Measurements from ENCODE around the gene DNMT1. TPM values are rescaled to one million over a fixed set of nuclear protein-coding genes. Genes with fewer than 3 reads are reported as not detected.

The DNMT1 gene
- total RNA-seq, 1 donor, result 56.1 TPM

DNA sequence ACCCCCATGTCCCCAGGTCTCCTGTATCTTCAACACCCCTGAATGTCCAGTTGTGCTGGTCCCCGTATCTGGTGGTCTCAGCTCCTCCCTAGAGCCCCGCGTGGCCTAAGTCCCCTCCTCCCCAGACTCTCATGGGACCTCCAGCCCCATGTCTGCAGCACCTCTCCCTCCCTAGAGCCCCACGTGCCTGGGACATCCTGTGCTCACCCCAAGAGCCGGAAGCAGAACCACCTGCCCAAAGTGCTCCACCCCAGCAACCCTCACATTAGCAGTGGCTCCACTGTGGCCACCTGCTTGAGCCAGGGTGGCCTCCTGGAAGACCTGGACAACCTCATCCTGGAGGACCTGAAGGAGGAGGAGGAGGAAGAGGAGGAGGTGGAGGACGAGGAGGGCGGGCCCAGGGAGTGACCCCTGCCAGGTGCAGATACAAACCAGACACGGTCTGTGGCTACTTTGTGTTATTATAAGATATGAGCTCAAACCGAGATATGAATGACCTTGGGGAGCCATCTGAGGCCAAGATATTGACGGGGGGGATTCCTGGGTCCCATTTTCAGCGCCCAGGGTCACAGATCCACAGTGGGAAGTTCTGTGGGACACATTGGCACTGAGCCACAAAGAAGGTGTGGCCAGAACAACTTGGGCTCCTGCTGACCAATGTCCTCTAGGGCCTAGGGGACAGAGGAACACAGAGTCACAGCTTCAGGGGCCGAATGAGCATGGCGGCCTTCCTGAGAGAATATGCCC is 102.7 kb downstream of the DNMT1 start:
- no peak overlapping the region for H3K4me3 ChIP-seq (ENCODE audit: low read depth, low read length)
- TF ChIP-seq, protein P1, sequence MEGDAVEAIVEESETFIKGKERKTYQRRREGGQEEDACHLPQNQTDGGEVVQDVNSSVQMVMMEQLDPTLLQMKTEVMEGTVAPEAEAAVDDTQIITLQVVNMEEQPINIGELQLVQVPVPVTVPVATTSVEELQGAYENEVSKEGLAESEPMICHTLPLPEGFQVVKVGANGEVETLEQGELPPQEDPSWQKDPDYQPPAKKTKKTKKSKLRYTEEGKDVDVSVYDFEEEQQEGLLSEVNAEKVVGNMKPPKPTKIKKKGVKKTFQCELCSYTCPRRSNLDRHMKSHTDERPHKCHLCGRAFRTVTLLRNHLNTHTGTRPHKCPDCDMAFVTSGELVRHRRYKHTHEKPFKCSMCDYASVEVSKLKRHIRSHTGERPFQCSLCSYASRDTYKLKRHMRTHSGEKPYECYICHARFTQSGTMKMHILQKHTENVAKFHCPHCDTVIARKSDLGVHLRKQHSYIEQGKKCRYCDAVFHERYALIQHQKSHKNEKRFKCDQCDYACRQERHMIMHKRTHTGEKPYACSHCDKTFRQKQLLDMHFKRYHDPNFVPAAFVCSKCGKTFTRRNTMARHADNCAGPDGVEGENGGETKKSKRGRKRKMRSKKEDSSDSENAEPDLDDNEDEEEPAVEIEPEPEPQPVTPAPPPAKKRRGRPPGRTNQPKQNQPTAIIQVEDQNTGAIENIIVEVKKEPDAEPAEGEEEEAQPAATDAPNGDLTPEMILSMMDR (IDR thresholded peaks at IDR 0.05; ENCODE audit: insufficient read depth, low read depth, low read length), result no peak
- DNase-seq (ENCODE audit: low read depth), result no peak

DNA sequence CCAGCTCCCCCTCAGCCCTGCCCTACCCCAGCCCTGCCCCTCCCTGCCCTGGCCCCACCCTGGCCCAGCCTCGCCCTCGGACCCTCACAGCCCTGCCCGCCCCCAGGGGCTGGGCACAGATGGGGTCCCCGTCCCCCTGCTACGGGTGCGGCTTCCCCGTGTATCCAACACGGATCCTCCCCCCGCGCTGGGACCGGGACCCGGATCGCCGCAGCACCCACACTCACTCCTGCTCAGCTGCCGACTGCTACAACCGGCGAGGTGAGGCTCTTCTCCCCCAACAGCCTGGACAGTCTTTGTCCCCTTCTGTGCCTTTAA is 103.4 kb downstream of the DNMT1 start:
- TF ChIP-seq, protein P1 (IDR thresholded peaks at IDR 0.05; ENCODE audit: insufficient read depth, low read depth, low read length), result no peak
- H3K4me3 ChIP-seq (ENCODE audit: low read depth, low read length), result no peak overlapping the region
- DNase-seq (ENCODE audit: low read depth), result no peak

DNA sequence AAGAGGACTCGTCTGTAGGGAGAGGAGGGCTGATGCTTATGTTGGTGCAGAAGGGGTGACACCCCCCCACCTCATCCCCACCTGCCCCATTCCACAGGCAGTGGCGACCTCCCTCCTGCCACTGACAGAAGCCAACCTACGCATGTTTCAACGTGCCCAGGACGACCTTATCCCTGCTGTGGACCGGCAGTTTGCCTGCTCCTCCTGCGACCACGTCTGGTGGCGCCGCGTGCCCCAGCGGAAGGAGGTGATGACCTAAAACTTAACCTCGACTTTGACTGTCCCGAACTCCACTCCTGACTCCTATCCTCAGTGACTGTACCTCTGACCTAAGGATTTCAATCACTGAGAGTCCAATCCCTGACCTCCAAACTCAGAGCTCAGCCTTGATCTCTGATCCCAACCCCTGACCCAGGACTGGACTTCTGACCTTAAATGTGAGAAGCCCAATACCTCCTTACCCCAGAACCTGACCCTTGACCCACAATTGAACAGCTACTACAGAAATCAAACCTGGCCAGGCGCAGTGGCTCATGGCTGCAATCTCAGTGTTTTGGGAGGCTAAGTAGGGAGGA is 104.9 kb downstream of the DNMT1 start:
- H3K4me3 ChIP-seq (ENCODE audit: low read depth, low read length), result no peak overlapping the region
- TF ChIP-seq, protein P1 (IDR thresholded peaks at IDR 0.05; ENCODE audit: insufficient read depth, low read depth, low read length), result no peak
- DNase-seq (ENCODE audit: low read depth), result no peak

DNA sequence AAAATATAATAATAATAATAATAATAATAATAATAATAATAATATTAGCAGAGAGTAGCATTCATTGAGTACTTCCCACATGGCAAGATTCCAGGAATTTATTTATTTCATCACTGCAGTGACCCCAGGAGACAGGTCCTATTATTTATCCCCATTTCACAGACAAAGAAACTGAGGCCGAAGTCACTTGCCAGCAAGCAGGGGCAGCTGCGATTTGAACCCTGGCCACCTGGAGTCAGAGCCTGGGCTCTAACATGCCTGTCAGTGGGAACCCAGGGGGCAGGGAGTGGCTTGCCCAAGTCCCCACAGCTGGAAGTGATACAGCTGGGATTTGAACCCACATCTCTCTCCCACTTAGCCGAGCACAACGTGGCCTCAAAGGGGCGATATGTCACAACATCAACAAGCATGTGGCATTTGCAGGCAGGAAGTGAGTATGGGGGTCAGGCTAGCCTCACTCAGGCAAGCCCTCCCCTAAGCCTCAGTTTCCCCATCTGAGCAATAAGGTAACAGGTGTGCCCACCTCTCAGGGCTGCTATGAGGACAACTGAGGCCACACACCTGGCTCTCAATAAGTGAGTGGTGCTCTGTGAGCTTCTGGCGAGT is 105.7 kb downstream of the DNMT1 start:
- TF ChIP-seq, protein P1 (IDR thresholded peaks at IDR 0.05; ENCODE audit: insufficient read depth, low read depth, low read length), result no peak

DNA sequence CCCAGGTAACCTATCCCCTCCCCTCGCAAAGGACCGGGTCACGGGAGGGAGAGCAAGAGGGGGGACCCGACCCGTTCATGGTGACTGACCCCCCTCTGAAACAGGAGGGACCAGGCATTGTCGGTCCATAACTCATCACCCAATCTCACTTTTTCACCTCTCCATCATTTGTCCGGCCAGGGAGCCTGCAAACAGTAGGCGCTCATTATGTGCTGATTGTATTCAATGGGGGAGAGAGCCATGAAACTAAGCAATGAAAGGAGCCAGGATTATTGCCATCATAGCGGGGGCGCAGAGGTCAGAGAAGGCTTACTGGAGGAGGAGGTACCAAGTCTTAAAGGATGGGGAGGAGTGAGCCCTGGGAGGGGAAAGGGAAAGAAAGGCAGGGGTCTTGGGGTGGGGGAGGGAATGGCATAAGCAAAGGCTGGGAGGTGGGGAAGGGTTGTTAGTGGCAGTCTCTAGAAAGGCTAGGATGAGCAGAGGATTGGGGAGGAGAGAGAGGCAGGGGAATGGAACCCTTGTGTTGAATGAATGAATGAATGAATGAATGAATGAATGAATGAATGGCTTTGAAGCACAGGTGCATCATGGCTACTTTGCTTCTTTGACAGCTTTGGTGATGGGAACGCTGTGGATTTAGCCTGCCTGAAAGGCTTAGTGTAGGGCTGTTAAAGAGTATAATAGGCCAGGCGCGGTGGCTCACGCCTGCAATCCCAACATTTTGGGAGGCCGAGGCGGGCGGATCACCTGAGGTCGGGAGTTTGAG is 107.3 kb downstream of the DNMT1 start:
- DNase-seq (ENCODE audit: low read depth), result no peak
- TF ChIP-seq, protein P1 (IDR thresholded peaks at IDR 0.05; ENCODE audit: insufficient read depth, low read depth, low read length), result no peak
- peak overlapping the region; percentile 97 for H3K4me3 ChIP-seq (ENCODE audit: low read depth, low read length)

More for the DNA sequence above, 105.7 kb downstream of the DNMT1 start:
- no peak for DNase-seq (ENCODE audit: low read depth)
- H3K4me3 ChIP-seq (ENCODE audit: low read depth, low read length), result no peak overlapping the region

DNA sequence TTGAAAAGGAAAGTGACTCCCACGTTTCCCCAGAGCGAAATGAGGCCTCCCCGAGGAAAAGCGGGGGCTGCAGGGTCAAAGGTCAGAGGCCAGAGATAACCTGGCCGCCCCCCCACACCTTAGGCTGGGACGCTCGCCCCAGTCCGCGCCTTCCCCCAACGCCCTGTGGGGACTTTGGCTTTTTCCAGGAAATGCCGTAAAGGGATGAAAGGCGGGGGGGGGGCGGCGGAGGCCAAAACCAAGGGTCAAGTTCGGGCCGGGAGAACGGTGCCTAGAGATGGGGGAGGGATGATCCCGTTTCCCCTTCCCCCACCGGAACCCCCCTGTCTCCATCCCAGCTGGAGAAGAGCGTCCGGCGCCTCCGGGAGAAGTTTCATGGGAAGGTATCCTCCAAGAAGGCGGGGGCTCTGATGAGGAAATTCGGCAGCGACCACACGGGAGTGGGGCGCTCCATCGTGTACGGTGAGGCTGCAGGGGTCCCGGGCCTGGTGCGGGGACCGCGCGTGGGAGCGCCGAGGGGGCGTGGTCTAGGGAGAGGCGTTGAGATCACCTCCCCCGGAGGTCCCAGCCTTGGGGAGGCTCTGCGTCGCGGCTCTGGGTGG is 108.1 kb downstream of the DNMT1 start:
- TF ChIP-seq, protein P1 (IDR thresholded peaks at IDR 0.05; ENCODE audit: insufficient read depth, low read depth, low read length), result no peak
- peak; percentile 7 for DNase-seq (ENCODE audit: low read depth)
- H3K4me3 ChIP-seq (ENCODE audit: low read depth, low read length), result peak overlapping the region; percentile 97
